HepG2 (cell line): ENCODE data around the gene EPC2. TPM values are rescaled to one million over a fixed set of nuclear protein-coding genes. Genes with fewer than 3 reads are reported as not detected.

Source experiments
- ARNTL ChIP-seq: sonication (generic); formaldehyde crosslinking; IDR thresholded peaks from 2 replicates; pipeline ENCODE4 v1.4.0; 2020; ENCODE audit warnings: mild to moderate bottlenecking, missing genetic modification reagents
- MED8 ChIP-seq: sonication (generic); formaldehyde crosslinking; IDR thresholded peaks from 2 replicates; pipeline ENCODE4 v1.8.1; 2023; ENCODE audit warnings: mild to moderate bottlenecking, missing genetic modification reagents; ENCODE audit not compliant: insufficient replicate concordance
- MTA1 ChIP-seq: sonication (generic); formaldehyde crosslinking; IDR thresholded peaks from 2 replicates; pipeline ENCODE4 v1.4.0; 2020; ENCODE audit warnings: missing genetic modification reagents, mild to moderate bottlenecking, borderline replicate concordance
- SNRNP70 ChIP-seq: fragments of 200-400 bp; formaldehyde crosslinking; IDR thresholded peaks from 2 replicates; pipeline ENCODE4 v1.6.1; 2017; ENCODE audit warnings: mild to moderate bottlenecking, low read depth, low read length, moderate library complexity
- SOX6 ChIP-seq, 2 experiments: fragments of 450-650 bp in 1 of 2; sonication (generic) in 1 of 2; formaldehyde crosslinking in 1 of 2; IDR thresholded peaks; 2 replicates each; pipeline versions ENCODE4 v1.4.0 to v1.6.1; 2017 to 2020; ENCODE audit warnings: antibody characterized with exemption in 1 of 2, mild to moderate bottlenecking in 1 of 2, missing genetic modification reagents in 1 of 2
- U2AF2 ChIP-seq: fragments of 200-400 bp; formaldehyde crosslinking; IDR thresholded peaks from 2 replicates; pipeline ENCODE4 v1.6.1; 2017; ENCODE audit warnings: low read depth, mild to moderate bottlenecking, low read length
- ZBTB20 ChIP-seq: sonication (generic); formaldehyde crosslinking; IDR thresholded peaks from 2 replicates; pipeline ENCODE4 v1.8.1; 2023; ENCODE audit warnings: missing genetic modification reagents, low read depth, mild to moderate bottlenecking, borderline replicate concordance
- ZBTB3 ChIP-seq: sonication (generic); formaldehyde crosslinking; IDR thresholded peaks from 2 replicates; pipeline ENCODE4 v1.4.0; 2020; ENCODE audit warnings: low read depth, mild to moderate bottlenecking, moderate library complexity, missing genetic modification reagents, borderline replicate concordance
- ZIK1 ChIP-seq: sonication (generic); formaldehyde crosslinking; IDR thresholded peaks from 2 replicates; pipeline ENCODE4 v1.5.0; 2020; ENCODE audit warnings: mild to moderate bottlenecking, low read depth, missing genetic modification reagents, borderline replicate concordance
- ZNF230 ChIP-seq: sonication (generic); formaldehyde crosslinking; IDR thresholded peaks from 2 replicates; pipeline ENCODE4 v1.4.0; 2020; ENCODE audit warnings: mild to moderate bottlenecking, missing genetic modification reagents
- ZNF251 ChIP-seq: sonication (generic); formaldehyde crosslinking; IDR thresholded peaks from 2 replicates; pipeline ENCODE4 v1.9.0; 2021; ENCODE audit warnings: mild to moderate bottlenecking, missing genetic modification reagents
- ZNF484 ChIP-seq: sonication (generic); formaldehyde crosslinking; IDR thresholded peaks from 2 replicates; pipeline ENCODE4 v1.5.1; 2020; ENCODE audit warnings: mild to moderate bottlenecking, low read depth, missing genetic modification reagents, borderline replicate concordance
- ZSCAN20 ChIP-seq: sonication (generic); formaldehyde crosslinking; IDR thresholded peaks from 2 replicates; pipeline ENCODE4 v1.4.0; 2020; ENCODE audit warnings: missing genetic modification reagents, mild to moderate bottlenecking, borderline replicate concordance
- polyA plus RNA-seq, 8 experiments: library from polyadenylated mRNA; depleted of rRNA in 3 of 8; stranded (reverse) in 7 of 8; unstranded in 1 of 8; fragments of >200 nt; fragmentation: Illumina TruSeq in 4 of 8; extraction: Trizol in 4 of 8; gene quantifications; 2 replicates each; pipeline versions ENCODE4 v1.2.1 to v1.2.3, GENCODE V29; 2011 to 2016; ENCODE audit warnings: low read depth in 4 of 8, missing spikeins in 1 of 8, mixed read lengths in 1 of 8; ENCODE audit not compliant: insufficient read depth in 1 of 8
- total RNA-seq, 5 experiments: library from RNA; depleted of rRNA; stranded (reverse); fragments of >200 nt; fragmentation: Illumina TruSeq; extraction: Trizol; gene quantifications; 2 replicates each; pipeline ENCODE4 v1.2.3, GENCODE V29; 2016; ENCODE audit warnings: low read depth in 1 of 5
- TF ChIP-seq, protein P1 (sequence below), 2 experiments: fragments of 450-650 bp in 1 of 2; sonication (generic) in 1 of 2; formaldehyde crosslinking in 1 of 2; IDR thresholded peaks; 2 replicates each; pipeline versions ENCODE4 v1.6.1 to v1.8.0; 2016 to 2022; ENCODE audit warnings: antibody characterized with exemption in 1 of 2, mild to moderate bottlenecking in 1 of 2, missing genetic modification reagents in 1 of 2
- TF ChIP-seq, protein P2 (sequence below): sonication (generic); formaldehyde crosslinking; IDR thresholded peaks from 2 replicates; pipeline ENCODE4 v1.4.0; 2020; ENCODE audit warnings: missing genetic modification reagents, borderline replicate concordance
- TF ChIP-seq, protein P3 (sequence below): IDR thresholded peaks from 2 replicates; pipeline ENCODE4 v1.6.1; 2016

EPC2 gene
- total and polyA plus RNA-seq, 2 of the 13 experiments (the other 11 are each of a cell fraction or from before 2014, with no cell fraction given): 20.5 to 22.0 TPM

DNA sequence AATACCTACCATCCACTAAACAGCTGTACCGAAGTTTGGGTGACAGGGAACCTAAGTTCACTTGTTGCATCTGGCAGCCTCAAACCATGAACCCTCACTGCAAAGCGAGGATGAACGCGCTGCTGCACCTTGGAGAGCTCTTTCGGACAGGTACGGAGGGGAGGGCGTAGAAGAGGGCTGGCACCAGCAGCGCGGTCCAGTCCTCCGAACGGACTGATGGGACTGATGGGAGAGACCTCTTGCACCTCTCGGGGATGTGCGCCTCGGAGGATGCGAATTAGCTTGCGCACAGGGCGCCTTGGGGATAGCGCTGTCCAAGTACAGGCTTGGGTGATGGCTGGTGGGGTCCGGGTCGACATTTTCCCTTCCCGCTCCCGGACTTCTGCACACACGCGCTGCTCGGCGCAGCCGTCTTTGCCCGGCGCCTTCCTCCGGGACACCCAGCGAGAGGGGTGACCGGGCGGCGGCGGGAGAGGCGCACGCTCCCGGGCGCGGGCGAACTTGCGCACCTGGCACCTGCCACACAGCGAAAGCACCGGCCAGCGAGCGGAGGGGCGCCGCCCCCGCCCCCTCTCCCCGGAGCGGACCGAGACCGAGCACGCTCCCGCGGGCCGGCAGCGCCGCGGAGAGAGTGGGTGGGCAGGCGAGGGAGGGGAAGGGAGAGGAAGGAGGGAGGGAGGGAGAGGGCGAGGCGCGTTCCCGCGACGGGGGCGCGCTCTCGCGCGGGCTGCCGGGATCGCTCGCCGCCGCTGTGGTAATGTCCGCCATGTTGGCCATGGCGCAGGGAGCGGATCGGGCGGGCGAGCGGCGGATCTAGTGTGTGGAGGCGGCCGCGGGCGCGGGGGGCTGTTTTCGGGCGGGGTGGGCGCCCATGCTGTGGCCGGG lies at the start of gene EPC2 (continued):
- TF ChIP-seq MTA1 (CRISPR knock-in tag) (peak; percentile 92), ZBTB3 (no peak), MED8 (CRISPR knock-in tag) (peak; percentile 52), U2AF2 (no peak), ZSCAN20 (CRISPR knock-in tag) (0 out of 2 replicates have a peak, but pooled peaks have one; percentile 45), ZNF251 (CRISPR knock-in tag) (no peak), SNRNP70 (no peak), ZIK1 (CRISPR knock-in tag) (no peak; the same call in 1 of the 2 replicates), ZNF230 (CRISPR knock-in tag) (peak; percentile 76; the same call in 1 of the 2 replicates), SOX6 (IDR thresholded peaks at IDR 0.05) (no peak), SOX6 (CRISPR knock-in tag; IDR thresholded peaks at IDR 0.05) (no peak), ARNTL (CRISPR knock-in tag) (peak; percentile 65; the same call in 1 of the 2 replicates), ZBTB20 (CRISPR knock-in tag) (no peak), ZNF484 (CRISPR knock-in tag) (no peak)
- TF ChIP-seq, protein P1, sequence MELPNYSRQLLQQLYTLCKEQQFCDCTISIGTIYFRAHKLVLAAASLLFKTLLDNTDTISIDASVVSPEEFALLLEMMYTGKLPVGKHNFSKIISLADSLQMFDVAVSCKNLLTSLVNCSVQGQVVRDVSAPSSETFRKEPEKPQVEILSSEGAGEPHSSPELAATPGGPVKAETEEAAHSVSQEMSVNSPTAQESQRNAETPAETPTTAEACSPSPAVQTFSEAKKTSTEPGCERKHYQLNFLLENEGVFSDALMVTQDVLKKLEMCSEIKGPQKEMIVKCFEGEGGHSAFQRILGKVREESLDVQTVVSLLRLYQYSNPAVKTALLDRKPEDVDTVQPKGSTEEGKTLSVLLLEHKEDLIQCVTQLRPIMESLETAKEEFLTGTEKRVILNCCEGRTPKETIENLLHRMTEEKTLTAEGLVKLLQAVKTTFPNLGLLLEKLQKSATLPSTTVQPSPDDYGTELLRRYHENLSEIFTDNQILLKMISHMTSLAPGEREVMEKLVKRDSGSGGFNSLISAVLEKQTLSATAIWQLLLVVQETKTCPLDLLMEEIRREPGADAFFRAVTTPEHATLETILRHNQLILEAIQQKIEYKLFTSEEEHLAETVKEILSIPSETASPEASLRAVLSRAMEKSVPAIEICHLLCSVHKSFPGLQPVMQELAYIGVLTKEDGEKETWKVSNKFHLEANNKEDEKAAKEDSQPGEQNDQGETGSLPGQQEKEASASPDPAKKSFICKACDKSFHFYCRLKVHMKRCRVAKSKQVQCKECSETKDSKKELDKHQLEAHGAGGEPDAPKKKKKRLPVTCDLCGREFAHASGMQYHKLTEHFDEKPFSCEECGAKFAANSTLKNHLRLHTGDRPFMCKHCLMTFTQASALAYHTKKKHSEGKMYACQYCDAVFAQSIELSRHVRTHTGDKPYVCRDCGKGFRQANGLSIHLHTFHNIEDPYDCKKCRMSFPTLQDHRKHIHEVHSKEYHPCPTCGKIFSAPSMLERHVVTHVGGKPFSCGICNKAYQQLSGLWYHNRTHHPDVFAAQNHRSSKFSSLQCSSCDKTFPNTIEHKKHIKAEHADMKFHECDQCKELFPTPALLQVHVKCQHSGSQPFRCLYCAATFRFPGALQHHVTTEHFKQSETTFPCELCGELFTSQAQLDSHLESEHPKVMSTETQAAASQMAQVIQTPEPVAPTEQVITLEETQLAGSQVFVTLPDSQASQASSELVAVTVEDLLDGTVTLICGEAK (IDR thresholded peaks at IDR 0.05): no peak
- TF ChIP-seq, protein P1 (CRISPR knock-in tag; IDR thresholded peaks at IDR 0.05): no peak
- TF ChIP-seq, protein P2, sequence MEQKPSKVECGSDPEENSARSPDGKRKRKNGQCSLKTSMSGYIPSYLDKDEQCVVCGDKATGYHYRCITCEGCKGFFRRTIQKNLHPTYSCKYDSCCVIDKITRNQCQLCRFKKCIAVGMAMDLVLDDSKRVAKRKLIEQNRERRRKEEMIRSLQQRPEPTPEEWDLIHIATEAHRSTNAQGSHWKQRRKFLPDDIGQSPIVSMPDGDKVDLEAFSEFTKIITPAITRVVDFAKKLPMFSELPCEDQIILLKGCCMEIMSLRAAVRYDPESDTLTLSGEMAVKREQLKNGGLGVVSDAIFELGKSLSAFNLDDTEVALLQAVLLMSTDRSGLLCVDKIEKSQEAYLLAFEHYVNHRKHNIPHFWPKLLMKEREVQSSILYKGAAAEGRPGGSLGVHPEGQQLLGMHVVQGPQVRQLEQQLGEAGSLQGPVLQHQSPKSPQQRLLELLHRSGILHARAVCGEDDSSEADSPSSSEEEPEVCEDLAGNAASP (CRISPR knock-in tag): no peak; the same call in none of the 2 replicates
- TF ChIP-seq, protein P3, sequence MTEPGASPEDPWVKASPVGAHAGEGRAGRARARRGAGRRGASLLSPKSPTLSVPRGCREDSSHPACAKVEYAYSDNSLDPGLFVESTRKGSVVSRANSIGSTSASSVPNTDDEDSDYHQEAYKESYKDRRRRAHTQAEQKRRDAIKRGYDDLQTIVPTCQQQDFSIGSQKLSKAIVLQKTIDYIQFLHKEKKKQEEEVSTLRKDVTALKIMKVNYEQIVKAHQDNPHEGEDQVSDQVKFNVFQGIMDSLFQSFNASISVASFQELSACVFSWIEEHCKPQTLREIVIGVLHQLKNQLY (CRISPR knock-in tag): no peak
